NCI-H82 (cell line): ENCODE measurements around the gene CALML3.

Experiments
- DNase-seq: peaks from one replicate; lab custom pipeline; 2025; lab: John Stamatoyannopoulos, UW

CALML3 gene

DNA sequence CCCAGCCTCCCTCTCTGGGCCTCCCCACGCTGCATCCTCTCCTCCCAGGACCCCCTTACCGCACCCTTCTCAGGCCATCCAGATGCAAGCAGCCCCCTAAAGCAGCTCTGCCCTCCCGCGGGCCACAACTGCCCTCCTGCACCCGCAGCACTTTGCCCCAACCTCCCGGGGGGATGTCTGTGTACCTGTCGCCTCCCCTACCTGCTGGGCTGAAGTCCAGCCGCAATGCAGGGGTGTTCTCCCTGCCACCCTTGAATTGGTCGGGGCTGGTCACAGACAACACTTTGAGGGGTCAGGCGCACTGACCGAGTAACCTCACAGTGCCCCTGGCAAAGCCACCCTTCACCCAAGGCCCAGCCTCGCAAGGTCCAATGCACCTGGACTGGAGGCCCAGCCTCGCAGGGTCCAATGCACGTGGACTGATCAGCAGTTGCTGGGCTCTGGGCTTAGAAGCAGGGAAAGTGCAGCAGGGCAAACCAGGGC, 17.1 kb upstream of the CALML3 start:
- no peak for DNase-seq

DNA sequence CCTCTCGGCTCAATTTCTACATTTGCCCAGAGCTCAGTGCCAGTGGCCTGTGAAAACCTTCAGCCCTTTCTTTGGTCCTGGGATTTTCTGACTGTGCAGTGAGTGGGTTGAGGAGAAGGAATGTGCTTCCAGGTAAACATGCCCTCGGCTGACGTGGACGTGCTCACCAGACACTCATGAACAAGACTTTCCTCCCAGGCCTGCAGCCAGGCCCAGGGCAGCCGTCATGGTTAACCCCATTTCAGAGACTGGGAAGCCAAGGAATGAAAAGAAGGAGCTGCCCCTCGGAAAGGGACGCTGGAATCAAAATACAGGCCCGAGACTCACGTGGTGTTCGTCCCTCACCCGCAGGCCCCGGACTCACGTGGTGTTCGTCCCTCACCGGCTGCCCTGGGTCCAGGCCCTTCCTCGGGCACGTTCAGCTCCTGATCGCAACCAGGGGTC, 16.6 kb upstream of the CALML3 start:
- no peak for DNase-seq

DNA sequence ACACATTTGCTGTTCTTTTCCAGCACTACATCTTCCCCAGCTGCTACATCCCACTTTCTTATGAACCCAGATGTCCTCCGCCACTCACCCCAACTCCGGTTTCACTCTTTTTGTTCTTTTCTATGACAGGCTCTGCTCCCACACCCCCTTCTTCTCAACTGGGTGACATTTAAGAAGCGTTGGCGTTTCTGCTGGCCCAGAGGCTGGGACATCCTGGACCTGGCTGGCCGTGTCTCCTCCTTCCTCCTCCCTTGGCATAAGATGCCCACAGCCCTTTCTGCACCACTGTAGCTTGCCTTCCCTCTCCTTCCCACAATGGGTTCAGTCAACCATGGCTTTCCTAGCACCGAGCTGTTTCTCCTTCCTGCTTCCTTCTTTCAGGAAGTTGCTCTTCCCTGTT, 16.0 kb upstream of the CALML3 start:
- DNase-seq, result no peak

DNA sequence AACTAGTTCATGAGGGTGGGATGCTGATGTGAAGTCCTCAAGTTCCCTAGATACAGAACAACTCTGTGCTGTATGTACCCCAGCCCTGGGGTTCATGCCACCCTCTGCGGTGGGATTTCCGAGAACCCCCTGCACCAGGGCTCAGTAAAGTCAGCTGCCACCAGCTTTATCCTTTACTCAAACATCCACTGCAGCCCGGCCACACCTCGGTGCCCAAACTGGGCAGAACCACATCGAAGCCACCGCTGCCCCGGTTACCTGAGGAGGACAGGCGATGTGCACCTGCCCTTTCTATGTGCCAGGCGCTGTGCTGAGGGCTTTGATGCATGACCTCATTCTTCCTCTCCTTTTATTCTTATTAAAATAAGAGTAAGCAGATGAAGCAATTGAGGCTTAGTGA, 15.5 kb upstream of the CALML3 start:
- DNase-seq, result no peak

GRCh38 chr10:5509691-5510090, 15.1 kb upstream of the CALML3 start:
- no peak for DNase-seq

- no peak for DNase-seq
These were observed 14.3 kb upstream of the CALML3 start for GRCh38 chr10:5510281-5511072.

DNA sequence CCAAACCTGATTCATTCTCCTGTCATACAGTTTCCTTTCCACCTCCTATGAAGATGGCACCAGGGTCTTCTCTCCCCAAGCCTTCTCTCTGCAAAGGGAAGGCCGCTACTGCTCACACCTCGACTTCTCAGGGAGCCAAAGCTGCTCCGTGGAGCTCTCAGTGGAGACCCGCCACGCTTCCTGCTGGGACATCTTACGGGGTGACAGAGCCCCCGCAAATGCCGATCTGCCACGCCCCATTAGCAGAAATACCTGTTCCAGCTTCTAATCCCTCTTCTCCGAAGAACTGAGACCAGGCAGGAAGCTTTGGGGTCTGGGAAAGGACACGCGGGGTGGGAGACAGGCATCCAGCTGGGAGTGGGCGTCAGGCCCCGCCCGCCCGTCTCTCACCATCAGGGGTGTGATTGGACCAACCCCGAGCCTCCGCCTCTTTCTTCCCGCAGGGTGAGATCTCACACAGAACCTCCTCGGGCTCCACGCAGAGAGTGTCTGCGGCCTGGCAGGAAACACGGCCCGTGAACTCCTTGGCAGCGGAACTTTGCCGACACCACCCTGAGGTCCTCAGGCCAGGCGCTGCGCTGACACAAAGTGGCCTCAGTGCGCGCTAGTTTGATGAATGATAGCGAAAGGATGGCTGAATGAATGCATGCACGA, 13.4 kb upstream of the CALML3 start:
- DNase-seq, result no peak

GRCh38 chr10:5511885-5512280, 12.9 kb upstream of the CALML3 start:
- no peak for DNase-seq

DNA sequence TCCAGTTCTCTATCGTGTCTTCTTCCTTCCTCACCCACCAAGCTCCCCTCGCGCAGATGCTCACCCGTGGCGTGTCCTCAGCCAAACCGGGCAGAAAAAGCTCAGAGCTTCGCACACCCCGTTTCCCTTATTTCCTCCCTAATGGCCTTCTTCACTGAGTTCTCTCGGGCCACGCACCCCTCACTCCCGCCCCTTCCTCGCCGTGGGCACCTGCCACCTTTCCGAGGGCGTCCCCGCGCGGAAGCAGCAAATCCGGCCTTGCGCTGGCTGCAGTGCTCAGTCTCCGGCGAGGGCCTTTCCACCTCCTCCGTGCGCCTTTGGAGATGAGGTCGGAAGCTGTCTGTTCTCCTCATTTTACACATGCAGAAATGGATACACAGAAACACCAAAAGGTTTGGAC, 12.4 kb upstream of the CALML3 start:
- DNase-seq, result no peak

DNA sequence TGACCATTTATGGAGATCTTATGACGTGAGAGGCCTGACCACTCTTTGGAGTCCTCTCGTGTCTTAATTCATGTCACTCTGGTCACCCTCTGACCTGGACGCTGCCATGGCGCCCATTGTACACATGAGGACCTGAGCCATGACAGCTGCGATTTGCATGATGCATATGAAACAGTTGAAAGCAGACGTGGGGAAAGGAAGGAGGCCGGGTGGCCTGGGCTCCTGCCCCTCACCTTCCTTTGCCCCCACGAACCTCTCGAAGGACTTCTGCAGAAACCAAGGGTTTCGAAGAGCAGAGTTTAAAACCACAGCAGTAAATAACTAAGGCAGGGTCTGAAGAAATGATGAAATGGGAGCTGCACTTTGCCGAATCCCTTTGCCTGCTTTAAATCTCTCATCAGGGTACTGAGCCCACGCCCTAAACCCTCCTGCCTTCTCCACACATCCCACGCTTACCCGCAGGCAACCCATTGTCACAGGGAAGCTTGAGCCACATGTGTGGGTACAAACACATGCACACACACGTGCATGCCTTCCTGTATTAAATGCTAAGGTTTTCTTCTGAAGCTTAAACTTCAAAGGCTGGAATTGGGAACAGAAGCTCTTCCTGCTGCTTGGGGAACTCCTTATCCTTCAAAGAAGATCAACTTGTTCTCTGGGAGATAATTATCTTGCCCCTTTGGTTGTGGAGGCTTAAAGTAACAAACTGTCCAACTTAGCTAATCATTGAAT, 11.7 kb upstream of the CALML3 start:
- DNase-seq, result peak; percentile 62

- DNase-seq, result peak; percentile 87
These were observed 10.4 kb upstream of the CALML3 start for GRCh38 chr10:5514226-5514850.

GRCh38 chr10:5515948-5516761, 8.6 kb upstream of the CALML3 start:
- DNase-seq, result no peak

- DNase-seq, result no peak
These were observed 7.2 kb upstream of the CALML3 start for GRCh38 chr10:5517546-5517945.

DNA sequence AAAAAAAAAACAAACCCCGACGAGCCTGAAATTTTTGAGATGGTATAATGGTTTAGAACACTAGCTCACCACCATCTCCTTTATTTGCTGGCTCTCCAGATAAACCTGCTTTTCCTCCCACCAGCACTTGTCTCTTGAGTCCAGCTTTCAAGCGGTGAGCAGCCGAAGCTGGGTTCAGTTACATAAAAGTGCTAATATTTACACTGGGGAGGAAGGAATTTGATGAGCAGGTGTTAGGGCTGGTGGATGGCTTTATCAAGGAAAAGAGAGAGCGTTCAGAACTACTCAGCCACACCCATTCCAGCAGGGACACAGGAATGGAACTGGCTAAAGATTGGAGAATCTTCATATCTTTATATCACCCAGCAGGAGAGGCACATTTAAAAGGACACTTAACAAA, 6.6 kb upstream of the CALML3 start:
- no peak for DNase-seq

DNA sequence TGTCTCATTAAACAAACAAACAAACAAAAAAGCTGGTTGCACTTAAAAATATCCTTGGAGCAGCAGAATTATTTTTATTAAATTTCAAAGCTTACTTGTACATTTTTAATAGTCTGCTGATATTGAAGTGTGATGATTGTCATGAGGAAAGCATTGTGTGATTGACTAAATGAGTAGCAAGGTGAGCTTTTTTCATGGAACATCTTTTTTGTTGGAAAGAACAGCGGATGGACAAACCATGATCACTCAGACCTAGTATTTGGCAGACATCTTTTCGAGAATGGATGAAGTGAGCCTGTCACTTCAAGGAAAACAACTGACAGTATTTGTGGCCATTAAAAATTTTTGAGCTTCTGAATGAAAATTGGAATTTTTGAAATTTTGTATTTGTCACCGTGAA, 5.7 kb upstream of the CALML3 start:
- DNase-seq, result no peak

GRCh38 chr10:5522913-5523560, 1.7 kb upstream of the CALML3 start:
- DNase-seq, result no peak

- no peak for DNase-seq
These were observed 776 bp upstream of the CALML3 start for GRCh38 chr10:5523796-5524574.

GRCh38 chr10:5525561-5526341, 990 bp downstream of the CALML3 start:
- no peak for DNase-seq

GRCh38 chr10:5526691-5527331, 2.0 kb downstream of the CALML3 start:
- DNase-seq, result no peak
